M059J (cell line): ENCODE results near the gene YPEL5. TPM values are rescaled to one million over a fixed set of nuclear protein-coding genes. Genes with fewer than 3 reads are reported as not detected.
"Not testable (repeated sequence)": the region's sequence is repeated elsewhere in the genome, so short reads cannot be mapped to it uniquely, and the experiment has no call there.

Experiments
- DNase-seq: peaks from one replicate; pipeline ENCODE4 v3.0.0-alpha.2; 2012; ENCODE audit warnings: low read depth
- total RNA-seq: library from RNA; depleted of rRNA; stranded (reverse); fragments of >200 nt; shearing (Covaris generic); gene quantifications from 2 replicates; pipeline ENCODE4 v1.2.3, GENCODE V29; 2014; rRNA removed

The YPEL5 gene
- 92.2 and 129 TPM in 2 replicates for total RNA-seq

DNA sequence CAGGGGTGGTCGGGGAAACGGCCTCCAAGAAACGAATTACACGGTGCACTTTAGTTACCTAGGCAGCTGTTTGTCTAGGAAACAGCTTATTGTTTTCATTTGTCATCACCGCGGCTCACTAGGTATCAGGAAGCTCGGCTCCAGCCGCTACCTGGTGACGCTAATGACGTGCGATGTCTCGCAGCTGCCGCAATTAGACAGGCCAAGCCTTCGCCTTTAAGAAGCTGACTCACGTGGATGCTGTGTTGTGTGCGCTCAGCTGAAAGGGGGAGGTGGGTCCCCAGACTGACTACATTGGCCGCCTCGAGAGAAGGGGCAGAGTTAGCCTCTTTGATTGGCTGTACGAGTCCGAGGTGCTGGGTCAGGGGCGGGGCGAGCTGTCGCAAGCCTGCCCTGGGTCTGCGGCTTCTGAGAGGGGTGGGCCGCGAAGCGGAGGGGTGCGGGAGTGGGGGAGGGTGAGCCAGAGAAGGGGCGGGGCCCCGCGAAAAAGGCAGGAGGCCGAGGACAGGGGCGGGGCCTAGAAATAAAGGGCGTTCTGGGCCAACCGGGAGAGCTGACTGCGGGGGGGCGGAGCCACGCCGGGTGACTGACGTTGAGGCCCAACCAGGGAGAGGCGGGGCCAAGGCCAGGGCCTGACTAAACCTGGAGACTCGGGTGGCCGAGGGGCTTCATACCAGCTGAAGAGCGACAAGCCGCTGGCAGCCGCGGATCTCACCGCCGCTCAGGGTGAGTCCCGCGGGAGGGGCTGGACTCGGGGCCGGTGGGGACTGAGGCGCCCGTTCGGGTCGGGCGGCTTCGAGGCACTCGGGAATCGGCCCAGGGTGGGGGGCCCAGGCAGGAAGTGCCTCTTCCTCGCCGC is at the start of gene YPEL5:
TSS of gene YPEL5 (plus strand) at position 671 of the 859 bp plus-strand sequence. CDS start 9,645 bp downstream, outside the sequence.
- DNase-seq: peak; percentile 99

DNA sequence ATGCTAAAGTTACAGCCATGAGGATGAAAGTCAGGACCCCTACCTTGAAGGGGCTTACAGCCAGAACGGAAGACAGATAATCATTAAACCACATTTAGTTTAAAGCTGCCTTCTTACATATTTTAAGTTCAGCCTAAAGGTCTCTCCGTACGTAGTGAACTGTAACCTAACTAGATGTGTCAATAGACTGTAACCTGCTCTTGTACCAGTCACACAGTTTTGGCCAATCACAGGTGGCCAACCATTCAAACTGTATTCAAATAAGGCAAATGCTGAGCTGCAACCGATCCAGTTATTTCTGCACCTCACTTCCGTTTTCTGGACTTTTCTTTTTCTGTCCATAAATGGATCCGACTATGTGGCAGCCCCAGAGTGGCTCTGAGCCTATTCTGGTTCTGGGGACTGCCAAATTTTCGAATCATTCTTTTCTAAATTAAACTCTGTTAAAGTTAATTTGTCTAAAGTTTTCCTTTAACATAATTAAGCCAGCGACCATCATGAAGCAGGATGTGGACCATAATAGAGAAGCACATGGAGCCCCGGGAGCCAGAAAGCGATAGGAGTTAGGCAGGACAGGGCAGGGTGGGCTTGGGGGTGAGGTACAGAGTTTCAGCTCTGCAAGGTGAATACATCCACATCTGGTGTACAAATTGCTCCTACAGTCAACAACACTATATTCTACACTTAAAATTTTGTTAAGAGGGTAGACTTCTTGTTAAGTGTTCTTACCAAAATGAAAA is 48.4 kb upstream of the YPEL5 start:
- DNase-seq: no peak

DNA sequence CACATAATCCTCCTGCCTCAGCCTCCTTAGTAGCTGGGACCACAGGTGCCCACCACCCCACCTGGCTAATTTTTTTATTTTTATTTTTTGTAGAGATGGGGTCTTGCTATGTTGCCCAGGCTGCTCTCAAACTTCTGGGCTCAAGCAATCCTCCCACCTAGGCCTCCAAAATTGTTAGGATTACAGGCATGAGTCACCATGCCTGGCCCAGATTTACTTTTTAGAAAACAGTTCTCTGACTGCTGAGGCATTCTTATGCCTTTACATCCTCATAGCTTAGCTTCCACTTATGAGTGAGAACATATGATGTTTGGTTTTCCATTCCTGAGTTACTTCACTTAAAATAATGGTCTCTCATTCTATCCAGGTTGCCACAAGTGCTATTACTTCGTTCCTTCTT is 47.4 kb upstream of the YPEL5 start:
- peak; percentile 39 for DNase-seq

DNA sequence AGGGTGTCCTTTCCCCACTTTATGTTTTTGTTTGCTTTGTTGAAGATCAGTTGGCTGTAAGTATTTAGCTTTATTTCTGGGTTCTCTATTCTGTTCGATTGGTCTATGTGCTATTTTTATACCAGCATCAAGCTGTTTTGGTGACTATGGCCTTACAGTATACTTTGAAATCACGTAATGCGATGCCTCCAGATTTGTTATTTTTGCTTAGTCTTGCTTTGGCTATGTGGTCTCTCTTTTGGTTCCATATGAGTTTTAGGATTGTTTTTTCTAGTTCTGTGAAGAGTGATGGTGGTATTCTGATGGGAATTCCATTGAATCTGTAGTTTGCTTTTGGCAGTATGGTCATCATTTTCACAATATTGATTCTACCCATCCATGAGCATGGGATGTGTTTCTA is 46.1 kb upstream of the YPEL5 start:
- DNase-seq: not testable (repeated sequence)

DNA sequence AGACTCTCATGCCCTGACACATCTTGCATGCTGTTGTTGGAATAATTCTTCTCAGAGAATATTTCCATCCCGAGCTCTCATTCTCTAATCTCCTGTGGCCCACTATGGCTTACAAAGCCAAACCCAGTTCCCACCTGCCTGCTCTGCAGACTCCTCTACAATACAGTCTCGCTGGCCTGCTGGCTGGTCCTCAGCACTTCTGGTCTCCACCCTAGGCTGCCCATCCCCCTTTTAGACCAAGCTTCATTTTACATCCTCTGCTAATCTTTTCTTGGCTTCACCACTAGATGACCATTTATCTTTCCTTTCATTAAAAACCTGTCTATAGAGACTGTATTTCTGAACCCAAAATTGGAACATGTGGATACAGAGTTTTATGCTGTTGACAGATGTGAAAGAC is 42.5 kb upstream of the YPEL5 start:
- DNase-seq: no peak

DNA sequence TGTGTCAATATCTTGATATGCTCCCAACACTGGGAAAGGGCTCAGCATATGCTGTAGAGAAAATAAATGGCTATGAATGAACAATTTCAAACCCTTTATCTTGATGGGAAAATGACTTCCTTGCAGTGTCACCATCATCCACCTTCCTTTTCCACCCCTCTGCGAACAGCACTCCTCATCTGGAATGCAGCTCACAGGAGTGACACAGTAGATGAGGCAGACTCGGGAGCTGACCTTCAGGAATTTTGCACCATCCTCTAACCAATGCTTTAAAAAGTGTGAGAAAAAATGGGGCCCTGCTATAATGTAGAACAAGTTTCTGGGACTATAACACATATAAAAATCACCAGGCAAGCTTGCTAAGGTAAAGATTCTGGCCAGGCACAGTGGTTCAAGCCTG is 41.3 kb upstream of the YPEL5 start:
- DNase-seq: peak; percentile 63

DNA sequence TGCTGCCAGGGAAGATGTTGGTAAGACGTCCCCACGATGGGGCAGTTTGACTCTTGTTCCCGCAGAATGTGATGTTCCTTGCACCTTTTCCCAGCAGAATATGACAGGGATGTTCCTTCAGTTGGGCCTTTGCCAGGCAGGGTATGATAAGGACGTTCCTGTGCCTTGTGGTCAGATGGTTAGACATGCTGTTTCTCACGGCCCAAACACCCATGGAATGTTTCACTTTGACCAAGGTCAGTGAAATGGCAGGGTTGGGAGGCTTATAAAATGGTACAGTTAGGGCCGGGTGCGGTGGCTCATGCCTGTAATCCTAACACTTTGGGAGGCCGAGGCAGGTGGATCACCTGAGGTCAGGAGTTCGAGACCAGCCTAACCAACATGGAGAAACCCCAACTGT is 40.3 kb upstream of the YPEL5 start:
- peak; percentile 98 for DNase-seq

DNA sequence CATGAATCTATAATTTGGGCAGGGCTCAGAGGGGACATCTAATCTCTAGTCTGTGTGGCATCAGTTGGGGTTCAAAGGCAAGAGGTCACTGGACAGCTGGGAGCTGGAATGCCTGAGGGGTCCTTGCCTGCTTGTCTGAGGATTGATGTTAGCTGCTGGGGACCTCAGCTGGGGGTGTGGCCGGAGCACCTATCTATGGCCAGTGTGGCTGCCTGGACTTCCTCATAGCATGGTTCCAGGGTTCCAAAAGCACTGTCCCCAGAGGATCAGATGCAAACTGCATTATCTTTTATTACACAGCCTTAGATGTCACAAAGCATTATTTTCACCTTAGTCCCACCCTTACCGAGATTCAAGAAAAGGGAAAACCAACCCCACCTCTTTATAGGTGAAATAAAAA is 38.6 kb upstream of the YPEL5 start:
- DNase-seq: peak; percentile 32

DNA sequence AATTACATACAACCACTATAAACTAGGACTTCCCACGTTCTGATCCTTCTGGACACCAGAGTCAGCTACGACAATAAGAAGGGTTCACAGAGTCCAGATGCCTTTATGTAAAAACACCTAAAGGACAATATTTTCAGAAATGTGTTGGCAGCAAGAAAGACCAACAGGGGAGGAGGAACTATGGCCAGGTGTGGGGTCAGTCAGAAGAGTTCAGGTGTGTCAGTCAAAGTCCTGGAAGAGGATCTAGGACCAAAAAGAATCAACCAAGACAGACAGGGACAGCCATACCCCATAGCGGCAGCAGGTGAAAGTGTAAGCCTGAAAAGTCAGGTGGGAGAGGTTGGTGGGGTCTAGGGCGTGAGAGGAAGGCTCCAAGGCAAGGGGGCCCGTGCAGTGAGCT is 38.0 kb upstream of the YPEL5 start:
- no peak for DNase-seq

DNA sequence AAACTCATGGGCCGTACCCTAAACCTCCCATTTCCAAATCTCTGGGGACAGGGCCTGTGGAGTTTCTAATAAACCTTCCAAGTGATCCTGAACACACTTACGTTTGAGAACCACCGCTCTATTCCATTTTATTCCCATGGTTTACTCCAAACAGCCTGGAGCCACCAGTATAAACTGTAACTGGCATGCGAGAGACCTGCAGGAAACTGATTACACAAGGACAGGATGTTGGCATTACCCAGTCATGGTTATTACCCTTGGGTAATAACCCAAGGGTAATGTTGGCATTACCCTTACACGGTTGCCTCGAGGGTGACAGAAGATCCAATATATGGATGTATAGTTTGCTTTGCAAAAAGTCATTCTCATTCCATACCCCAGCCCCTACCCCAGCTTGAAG is 37.0 kb upstream of the YPEL5 start:
- peak; percentile 81 for DNase-seq

DNA sequence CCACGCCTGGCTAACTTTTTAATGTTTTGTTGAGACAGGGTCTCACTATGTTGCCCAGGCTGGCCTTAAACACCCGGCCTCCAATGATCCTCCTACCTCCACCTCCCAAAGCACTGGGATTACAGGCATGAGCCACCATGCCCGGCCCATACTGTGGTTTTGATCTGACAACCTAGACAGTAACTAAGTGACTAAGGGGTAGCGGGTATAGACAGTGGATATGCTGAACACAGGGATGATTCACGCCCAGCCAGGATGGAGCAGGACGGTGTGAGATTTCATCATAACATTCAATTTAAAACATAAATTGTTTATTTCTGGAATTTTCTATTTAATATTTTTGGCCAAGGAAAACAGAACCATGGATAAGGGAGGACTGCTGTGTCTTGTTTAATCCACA is 36.0 kb upstream of the YPEL5 start:
- DNase-seq: peak; percentile 83

DNA sequence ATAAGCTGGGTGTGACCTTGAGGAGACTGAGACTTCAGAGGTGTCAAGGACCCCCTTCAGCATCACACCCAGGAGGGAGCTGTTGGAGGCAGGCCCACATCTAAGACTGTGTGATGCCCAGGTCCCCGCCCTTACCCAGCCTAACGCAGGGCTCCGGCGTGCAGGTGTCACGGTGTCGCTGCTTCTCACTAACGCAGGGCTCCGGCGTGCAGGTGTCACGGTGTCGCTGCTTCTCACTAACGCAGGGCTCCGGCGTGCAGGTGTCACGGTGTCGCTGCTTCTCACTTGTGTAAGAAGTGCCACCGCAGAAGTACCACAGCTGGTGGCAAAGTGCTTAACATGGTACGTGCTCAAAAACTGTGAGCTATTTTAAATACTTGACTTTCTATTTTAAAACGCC is 35.6 kb upstream of the YPEL5 start:
- not testable (repeated sequence) for DNase-seq

DNA sequence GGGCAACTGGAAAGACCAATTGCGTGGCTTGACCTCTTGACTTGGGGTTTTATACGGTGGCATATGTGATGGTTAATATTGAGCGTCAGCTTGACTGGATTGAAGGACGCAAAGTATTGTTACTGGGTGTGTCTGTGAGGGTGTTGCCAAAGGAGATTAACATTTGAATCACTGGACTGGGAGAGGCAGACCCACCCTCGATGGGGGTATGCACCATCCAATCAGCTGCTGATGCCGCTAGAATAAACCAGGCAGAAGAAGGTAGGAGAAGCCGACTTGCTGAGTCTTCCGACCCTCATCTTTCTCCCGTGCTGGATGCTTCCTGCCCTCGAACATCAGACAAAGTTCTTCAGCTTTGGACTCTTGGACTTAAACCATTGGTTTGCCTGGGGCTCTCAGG is 34.2 kb upstream of the YPEL5 start:
- DNase-seq: peak; percentile 68

DNA sequence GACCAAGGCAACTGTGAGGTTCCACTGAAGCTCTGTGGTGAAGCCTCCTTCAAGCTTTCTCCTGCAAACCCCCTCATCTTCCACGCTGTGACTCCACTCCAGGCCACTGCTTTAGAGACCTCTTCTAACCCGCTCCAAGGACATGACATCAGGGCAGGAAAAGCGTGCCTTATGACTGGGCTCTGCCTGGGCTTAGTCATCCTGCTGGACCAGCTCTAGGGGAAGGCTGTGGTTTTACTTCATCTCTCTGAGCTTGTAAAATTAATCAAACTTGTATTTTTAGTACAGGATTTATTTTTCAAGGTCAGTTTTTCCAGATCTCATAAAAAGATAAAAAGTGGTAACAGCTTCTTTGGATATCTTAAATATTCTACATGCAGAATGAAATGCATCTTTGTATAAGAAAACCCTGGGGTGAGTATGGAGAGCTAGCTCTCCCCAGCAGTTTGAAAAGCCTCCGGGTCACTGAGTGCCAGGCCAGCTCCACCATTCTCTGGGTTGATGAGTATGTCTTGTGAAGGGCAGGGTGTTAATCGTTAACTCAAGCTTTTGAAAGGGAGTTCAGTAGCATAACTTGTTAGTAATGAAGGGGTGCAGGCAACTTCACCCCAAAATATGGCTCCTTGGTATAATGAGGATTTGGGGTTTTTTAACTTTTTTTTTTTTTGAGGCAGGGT is 33.1 kb upstream of the YPEL5 start:
- peak; percentile 98 for DNase-seq

DNA sequence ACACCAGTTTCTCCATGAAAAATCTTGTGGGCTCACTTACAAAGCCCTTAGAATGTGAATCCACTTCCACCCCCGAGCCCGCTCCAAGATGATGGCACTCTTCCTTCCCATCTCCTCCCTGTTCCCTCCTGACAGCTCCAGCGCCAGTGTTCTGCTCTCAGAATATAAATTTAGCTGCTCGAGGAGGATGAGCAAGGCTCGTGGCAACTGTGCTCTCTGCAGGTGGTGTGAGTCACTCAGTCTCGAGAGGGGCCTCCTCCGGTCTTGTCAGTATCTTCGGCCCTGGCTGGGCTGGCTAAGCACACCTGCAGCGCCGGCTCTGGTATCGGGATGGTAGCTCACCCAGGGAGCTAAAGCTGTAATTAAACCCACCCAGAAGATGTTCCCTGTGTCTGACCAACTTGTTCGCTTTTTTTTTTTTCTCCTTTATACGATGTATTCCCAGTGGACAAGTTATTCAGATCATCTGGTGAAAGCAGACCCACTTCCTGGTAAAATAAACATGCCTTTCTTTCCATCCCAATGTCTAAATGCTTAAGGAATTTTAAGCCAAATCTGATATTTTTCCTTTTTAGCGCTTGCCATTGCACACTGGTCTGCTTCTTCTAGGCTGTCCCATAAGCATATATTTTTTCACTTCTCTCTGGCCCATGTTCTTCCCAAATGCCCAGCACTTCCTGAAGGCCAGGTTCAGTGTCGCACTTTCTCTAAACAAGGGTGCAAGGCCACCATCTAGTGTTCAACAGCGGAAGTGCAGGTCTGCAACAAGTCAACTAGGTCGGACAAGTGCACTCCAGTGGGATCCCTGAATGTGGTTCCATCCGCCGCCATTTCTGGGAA is 31.4 kb upstream of the YPEL5 start:
- peak; percentile 87 for DNase-seq

DNA sequence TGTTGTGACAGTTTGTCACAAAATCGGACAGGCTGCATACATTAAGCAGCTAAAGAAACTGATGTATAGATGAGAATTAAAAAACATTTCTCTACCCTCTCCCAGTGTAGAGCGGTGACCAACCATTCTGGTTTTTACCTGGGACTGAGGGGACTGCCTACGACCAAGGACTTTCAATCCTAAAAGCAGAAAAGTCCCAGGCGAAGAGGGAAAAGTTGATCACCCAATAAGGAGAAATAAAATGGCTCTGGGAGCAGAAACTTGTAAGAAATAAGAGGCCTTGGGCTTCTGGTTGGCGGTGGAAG is 30.9 kb upstream of the YPEL5 start:
- no peak for DNase-seq

DNA sequence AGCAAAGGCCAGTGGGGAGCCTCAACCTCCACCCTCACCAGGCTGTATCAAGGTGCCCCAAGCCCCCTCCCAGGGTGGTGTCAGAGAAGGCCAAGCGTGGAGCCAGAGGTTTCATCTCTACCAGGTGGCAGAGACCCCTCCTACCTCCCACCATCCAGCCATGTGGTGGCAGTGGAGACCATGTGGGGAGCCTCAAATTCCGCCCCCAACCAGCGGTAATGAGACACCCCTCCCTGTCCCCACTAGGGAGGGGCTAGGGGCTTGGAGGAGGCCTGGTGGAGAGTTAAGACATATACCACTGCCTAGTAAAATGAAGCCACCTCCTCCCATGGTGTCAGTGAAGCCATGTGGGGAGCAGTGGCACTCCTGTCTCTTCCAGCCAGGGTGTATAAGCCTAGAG is 24.4 kb upstream of the YPEL5 start:
- no peak for DNase-seq

DNA sequence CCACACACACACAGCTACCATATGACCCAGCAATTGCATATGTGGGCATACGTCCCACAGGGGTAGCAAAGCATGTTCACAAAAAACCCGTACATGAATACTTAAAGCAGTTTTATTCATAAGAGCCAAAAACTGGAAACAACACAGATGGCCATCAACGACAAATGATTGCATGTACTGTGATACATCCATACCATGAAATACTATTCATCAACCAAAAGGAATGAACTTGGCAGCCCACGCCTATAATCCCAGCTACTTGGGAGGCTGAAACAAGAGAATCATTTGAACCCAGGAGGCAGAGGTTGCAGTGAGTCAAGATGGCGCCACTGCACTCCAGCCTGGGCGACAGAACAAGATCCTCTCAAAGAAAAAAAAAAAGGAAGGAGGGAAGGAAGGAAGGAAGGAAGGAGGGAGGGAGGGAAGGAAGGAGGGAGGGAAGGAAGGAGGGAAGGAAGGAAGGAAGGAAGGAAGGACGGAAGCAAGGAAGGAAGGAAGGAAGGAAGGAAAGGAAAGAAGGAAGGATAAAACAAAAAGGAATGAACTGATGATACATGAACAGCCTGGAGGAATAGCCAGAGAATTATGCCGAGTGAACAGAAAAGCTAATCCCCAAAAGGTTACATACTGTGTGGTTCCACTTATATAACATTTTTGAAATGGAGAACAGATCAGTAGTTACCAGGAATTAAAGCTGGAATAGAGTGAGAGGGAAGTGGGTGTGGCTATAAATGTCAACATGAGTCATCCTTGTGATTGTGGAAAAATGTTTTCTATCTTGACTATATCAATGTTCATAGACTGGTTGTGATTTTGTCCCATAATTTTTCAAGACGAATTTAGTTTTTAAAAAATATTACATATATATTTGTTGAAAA is 19.6 kb upstream of the YPEL5 start:
- DNase-seq: peak; percentile 52

DNA sequence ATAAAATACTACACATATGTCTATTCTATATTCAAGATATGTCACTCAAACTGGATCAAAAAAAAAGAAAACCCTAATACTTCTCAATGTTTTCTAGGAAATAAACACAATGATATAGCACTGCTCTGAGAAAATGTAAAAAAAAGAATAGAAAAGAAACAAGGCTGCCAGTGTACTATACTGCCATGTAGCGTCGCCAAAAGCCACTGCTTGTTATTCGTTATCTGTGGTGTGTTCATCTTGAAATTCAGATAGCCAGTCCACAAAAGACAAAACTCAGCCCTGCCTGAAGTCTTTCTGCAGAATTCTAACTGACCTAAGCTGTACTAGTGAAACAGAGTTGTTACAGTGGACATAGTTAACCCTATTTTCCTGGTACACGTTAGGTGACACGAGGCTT is 12.2 kb upstream of the YPEL5 start:
- no peak for DNase-seq

DNA sequence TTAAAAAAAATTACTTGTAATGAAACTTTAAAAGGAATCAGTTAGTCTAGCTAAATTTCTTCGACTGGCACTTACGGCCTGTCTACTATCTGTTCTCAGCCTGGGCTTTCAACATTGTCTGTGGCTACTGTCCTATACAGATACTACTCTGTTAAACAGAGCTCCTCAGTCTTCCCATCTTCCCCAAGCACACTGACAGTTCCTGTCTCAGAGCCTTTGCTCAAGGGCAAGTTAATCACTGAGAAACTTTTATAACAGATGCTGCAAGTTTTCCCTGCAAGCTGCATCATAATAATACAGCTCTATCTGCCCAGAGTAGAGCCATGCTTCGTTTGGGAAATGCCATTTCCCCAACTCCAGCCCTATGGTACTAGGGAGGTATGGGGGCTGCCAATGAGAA is 11.3 kb upstream of the YPEL5 start:
- DNase-seq: no peak
